ENCODE data around the gene HCFC2.

GRCh38 chr12:104025771-104026170, 38.6 kb upstream of the HCFC2 start:
- TF ChIP-seq CTCF (IDR thresholded peaks at IDR 0.05) (no peak), POLR2AphosphoS5 (IDR thresholded peaks at IDR 0.05) (no peak), EP300 (IDR thresholded peaks at IDR 0.05) (no peak), POLR2A (IDR thresholded peaks at IDR 0.05) (no peak)
